AG04450 (cell line): ENCODE data around the gene UBXN2A. TPM values are rescaled to one million over a fixed set of nuclear protein-coding genes. Genes with fewer than 3 reads are reported as not detected.
"Not testable (repeated sequence)": the region's sequence is repeated elsewhere in the genome, so short reads cannot be mapped to it uniquely, and the experiment has no call there.

Source experiments
- CTCF ChIA-PET: fragments of 300-600, 350-600 bp; formaldehyde crosslinking; extraction: SDS; loops from one replicate; lab custom pipeline; 2022; ENCODE audit warnings: antibody characterized with exemption, inconsistent platforms; lab: Charles Lee
- POLR2A ChIA-PET: fragments of 350-600 bp; formaldehyde crosslinking; extraction: SDS; loops from one replicate; lab custom pipeline; 2021; ENCODE audit warnings: antibody characterized with exemption, inconsistent platforms; lab: Yijun Ruan, JAX
- DNase-seq: peaks from one replicate; pipeline ENCODE4 v3.0.0-alpha.2; 2011; ENCODE audit warnings: low read depth, low spot score
- H3K27ac ChIP-seq: one replicate; pipeline ENCODE4 v1.5.1; 2012; ENCODE audit warnings: low read depth, low read length, control low read depth
- H3K27me3 ChIP-seq: one replicate; pipeline ENCODE4 v1.6.0; 2012; ENCODE audit warnings: low read length; ENCODE audit not compliant: control insufficient read depth, insufficient read depth
- H3K4me3 ChIP-seq: 2 replicates; pipeline ENCODE4 v1.5.1; 2011; ENCODE audit warnings: mild to moderate bottlenecking, low read depth, low read length, control low read depth
- H3K9me3 ChIP-seq: 2 replicates; pipeline ENCODE4 v1.5.1; 2012; ENCODE audit warnings: low read length; ENCODE audit not compliant: control insufficient read depth, insufficient read depth
- polyA plus RNA-seq: library from polyadenylated mRNA; depleted of rRNA; stranded (reverse); fragments of >200 nt; gene quantifications from 2 replicates; pipeline ENCODE4 v1.2.3, GENCODE V29; 2011
- TF ChIP-seq, protein P1 (sequence below): IDR thresholded peaks from 2 replicates; pipeline ENCODE4 v1.5.1; 2011; ENCODE audit warnings: low read depth, low read length, control low read depth, inconsistent platforms

The UBXN2A gene
- polyA plus RNA-seq, 1 experiment = 13.1 TPM

DNA sequence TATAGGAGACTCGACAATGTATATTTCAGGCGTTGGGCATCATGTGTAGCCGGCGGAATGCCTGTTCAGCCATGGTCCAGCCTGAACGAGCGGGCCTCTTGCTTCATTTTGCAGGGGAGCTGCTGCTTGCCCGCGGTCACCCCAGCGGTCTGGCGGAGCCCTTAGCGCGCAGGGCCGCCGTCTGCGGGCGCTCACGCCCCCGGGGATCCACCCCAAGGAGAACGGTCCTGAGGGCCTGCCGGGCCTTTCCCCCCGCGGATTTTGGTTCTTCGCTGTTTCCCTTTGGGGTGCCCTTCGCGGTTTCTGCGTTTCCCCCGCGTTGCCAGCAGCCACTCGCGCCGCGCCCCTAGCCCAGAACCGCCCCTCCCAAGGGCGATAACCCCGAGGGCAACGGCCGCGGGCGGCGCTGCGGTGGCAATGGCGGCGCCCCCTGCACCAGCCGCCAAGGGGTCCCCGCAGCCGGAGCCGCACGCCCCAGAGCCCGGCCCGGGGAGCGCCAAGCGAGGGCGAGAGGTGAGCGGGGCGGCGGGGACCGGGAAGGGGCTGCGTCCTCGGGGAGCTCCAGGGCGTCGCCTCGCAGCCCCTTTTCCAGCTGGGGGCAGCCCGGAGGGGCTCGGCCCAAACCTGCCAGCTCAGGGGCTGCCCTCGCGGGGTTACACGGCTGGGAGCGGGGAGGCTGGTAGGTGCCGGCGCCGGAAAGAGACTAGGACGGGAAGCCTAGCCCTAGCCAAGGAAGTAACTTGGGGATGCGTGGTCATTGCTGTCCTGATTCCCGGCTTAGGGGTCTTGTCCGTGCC, 69.6 kb downstream of the UBXN2A start, which contains the start of gene MFSD2B:
Gene MFSD2B (plus strand): TSS at position 406 of the 797 bp plus-strand sequence. CDS start 12 bp downstream, at position 418.
- no peak for DNase-seq

DNA sequence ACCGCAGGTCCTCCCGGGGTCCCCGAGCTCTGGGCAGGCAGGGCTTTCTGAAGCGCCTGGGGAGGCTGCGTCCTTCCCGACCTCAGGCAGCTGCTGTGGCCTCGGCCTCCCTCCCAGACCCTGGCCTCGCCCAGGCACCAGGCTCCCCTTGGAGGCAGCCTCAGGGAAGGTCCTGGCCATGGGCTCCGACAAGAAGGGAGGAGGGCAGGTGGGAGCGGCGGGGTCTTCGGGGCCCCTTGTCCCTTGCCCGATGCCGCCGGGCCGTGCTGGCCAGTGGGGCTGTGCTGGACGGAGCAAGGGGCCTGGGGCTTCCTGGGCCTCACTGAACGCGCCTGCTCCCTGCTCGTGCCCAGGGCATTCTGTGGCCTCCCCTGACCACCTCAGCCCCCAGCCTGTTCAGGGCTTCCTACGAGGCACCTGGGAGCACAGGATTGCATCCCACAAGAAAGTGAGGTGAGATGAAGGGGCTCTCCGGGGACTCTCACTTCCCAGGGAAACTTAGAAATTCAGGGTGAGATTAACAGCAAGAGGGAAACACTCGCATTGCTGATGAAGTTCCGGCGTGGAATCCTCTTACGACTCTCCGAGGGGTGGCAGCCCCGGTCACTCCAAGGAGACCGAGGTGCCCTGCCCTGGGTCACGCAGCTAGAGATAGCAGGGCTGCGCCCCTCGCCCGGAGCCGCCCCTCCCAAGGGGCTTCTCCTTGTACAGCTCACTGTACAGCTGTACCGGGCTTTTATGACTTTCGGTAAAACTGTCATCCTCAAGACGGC, 70.4 kb downstream of the UBXN2A start:
- Histone ChIP-seq H3K4me3 (peak overlapping the region; percentile 53; the same call in 1 of the 2 replicates), H3K27me3 (no peaks in the 10 kb centered on the region), H3K27ac (no peak overlapping the region), H3K9me3 (no peaks in the 10 kb centered on the region; the same call in 1 of the 2 replicates)
- DNase-seq = no peak
- TF ChIP-seq, protein P1, sequence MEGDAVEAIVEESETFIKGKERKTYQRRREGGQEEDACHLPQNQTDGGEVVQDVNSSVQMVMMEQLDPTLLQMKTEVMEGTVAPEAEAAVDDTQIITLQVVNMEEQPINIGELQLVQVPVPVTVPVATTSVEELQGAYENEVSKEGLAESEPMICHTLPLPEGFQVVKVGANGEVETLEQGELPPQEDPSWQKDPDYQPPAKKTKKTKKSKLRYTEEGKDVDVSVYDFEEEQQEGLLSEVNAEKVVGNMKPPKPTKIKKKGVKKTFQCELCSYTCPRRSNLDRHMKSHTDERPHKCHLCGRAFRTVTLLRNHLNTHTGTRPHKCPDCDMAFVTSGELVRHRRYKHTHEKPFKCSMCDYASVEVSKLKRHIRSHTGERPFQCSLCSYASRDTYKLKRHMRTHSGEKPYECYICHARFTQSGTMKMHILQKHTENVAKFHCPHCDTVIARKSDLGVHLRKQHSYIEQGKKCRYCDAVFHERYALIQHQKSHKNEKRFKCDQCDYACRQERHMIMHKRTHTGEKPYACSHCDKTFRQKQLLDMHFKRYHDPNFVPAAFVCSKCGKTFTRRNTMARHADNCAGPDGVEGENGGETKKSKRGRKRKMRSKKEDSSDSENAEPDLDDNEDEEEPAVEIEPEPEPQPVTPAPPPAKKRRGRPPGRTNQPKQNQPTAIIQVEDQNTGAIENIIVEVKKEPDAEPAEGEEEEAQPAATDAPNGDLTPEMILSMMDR = no peak
- ChIA-PET CTCF (interaction anchor here (0.5 to 2.1 kb wide), 2 partner anchors 35 to 84 kb away, joined by 3 to 5 read pairs; partner anchors contain the start of gene ATAD2B), POLR2A (no interaction called here)

More for the DNA sequence above, 69.6 kb downstream of the UBXN2A start, which contains the start of gene MFSD2B:
- Histone ChIP-seq H3K27me3 (no peaks in the 10 kb centered on the region), H3K27ac (no peak within 1 kb of the TSS), H3K9me3 (no peaks in the 10 kb centered on the region; the same call in 1 of the 2 replicates), H3K4me3 (peak within 1 kb of the TSS; percentile 53)
- TF ChIP-seq, protein P1 = no peak
- ChIA-PET CTCF (interaction anchor here (0.5 to 2.1 kb wide), 3 partner anchors 36 to 400 kb away, joined by 3 to 5 read pairs (median 3); partner anchors contain the start of gene ATAD2B), POLR2A (no interaction called here)

DNA sequence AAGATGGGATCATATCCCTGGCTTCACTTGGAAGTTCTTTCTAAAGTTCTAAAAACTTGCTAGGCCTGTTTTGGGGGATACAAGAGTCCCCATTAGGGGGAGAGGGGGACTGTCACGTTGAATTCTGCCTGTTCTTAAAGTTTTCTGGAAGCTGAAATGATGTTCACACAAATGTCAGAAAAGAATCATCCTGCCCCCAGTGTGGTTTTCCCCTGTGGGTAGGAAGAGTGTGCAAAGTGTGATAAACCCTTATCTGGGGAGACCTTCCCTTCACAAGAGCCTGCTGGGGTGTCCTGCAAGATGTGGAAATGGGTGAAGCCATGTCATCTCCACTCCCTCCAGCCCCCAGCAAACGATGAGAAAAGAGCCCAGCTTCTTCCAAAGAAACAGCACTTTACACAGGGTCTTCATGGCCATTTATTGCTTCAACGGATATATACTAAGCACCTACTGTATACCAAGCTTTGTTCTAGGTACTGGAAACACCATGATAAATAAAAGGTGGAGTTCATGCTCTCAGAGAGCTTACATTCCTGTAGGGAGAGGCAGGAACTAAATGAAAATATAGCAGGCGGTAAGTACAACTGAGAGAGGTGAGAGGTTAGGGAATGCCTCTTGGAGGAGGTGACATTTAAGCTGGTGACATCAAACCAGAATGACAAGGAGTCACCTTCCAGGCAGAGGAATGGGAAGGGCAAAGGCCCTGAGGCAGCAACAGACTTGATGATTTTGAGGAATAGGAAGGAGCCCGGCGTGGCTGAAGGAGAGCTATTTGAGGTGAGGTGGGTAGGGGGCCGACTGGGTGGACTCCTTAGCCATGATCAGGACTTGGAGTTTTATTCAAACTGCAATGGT, 71.2 kb downstream of the UBXN2A start:
- H3K9me3 ChIP-seq = no peaks in the 10 kb centered on the region; the same call in 1 of the 2 replicates
- H3K27ac ChIP-seq = no peak overlapping the region
- ChIA-PET CTCF (interaction anchor here (2.1 kb wide), 1 partner anchor 84 kb away, joined by 5 read pairs; the partner anchor contains the start of gene ATAD2B), POLR2A (no interaction called here)
- H3K4me3 ChIP-seq = no peak overlapping the region
- DNase-seq = no peak
- TF ChIP-seq, protein P1 = no peak
- H3K27me3 ChIP-seq = no peaks in the 10 kb centered on the region

DNA sequence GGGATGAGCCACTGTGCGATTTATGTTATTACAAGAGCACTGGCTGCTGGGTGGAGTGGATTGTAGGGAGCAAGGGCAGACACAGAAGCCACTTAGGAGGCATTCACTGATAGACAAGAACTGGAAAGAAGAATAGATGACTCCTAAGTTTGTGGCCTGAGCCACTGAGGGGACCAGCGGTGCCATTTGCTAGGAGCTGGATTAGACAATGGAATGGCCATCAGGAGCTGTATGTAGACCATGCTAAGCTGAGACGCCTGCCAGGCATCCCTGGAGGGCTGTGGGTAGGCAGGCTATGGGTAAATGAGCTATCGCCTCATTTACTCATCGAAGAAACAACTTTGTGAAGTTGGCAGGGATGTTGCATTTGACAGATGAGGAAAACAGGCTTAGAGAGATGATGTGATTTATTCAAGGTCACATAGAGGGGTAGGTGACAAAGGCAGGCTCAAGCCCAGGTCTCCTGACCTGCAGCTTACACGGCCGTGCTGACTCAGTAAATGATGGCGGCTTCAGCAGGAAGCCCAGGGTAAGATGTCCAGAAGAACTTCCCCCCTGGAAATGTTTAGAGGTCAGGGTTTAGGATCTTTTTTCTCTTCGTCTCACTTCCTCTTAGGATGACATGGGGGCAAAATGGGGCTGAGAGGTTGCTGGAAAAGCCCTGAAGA, 72.4 kb downstream of the UBXN2A start:
- ChIA-PET POLR2A (interaction anchor here (0.8 kb wide), 1 partner anchor 35 kb away, joined by 3 read pairs; the partner anchor contains the start of gene WDCP), CTCF (no interaction called here)
- TF ChIP-seq, protein P1 = no peak
- Histone ChIP-seq H3K27ac (no peak overlapping the region), H3K9me3 (no peaks in the 10 kb centered on the region; the same call in 1 of the 2 replicates), H3K27me3 (no peaks in the 10 kb centered on the region), H3K4me3 (no peak overlapping the region)
- DNase-seq = no peak

DNA sequence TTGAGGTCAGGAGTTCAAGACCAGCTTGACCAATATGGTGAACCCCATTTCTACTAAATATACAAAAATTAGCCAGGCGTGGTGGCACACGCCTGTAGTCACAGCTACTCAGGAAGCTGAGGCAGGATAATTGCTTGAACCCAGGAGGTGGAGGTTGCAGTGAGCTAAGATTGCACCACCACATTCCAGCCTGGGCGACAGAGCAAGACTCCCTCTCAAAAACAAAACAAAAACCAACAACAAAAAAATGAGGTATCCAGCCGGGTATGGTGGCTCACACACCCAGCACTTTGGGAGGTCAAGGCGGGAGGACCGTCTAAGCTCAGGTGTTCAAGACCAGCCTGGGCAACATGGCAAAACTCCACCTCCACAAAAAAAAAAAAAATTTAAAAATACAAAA, 74.6 kb downstream of the UBXN2A start:
- H3K9me3 ChIP-seq, H3K4me3 ChIP-seq, H3K27me3 ChIP-seq, DNase-seq: not testable (repeated sequence)
- ChIA-PET POLR2A (interaction anchor here (0.6 to 2.0 kb wide), 6 partner anchors 32 to 321 kb away, joined by 3 to 12 read pairs (median 6); partner anchors contain the start of genes ATAD2B, TP53I3 and WDCP), CTCF (interaction anchor here (2.0 kb wide), 1 partner anchor 88 kb away, joined by 8 read pairs; the partner anchor contains the start of gene ATAD2B)
- H3K27ac ChIP-seq = peak overlapping the region; percentile 61
